K562 (cell line): Measurements from ENCODE around the gene CD300C. TPM values are rescaled to one million over a fixed set of nuclear protein-coding genes. Genes with fewer than 3 reads are reported as not detected.

Experiments
- ATAC-seq: fragments of 200-7000 bp; cut with Tn5 transposase; 3 replicates; pipeline ENCODE4 v1.9.1; 2020; ENCODE audit warnings: moderate library complexity
- BruUV-seq: library from RNA; stranded (reverse); fragments of 400-500 nt; replicated peaks from 2 replicates; lab custom pipeline; 2021; lab: Mats Ljungman, UMichigan
- CTCF ChIA-PET: fragments of 300-600 bp; formaldehyde crosslinking; extraction: SDS; loops from one replicate; lab custom pipeline; 2021; ENCODE audit warnings: low intra/inter-chr PET ratio; lab: Yijun Ruan, JAX
- POLR2A ChIA-PET: fragments of 300-600, 350-650 bp; sonication (Branson Sonifier 250); formaldehyde crosslinking; extraction: SDS; loops from one replicate; lab custom pipeline; 2021; ENCODE audit warnings: antibody characterized with exemption, inconsistent platforms; lab: Yijun Ruan, JAX
- DNase-seq, 4 experiments: peaks; one replicate each; pipeline versions ENCODE4 v3.0.0 to v3.0.0-alpha.2; 2011 to 2018; ENCODE audit warnings: low spot score in 3 of 4, mixed read lengths in 3 of 4; ENCODE audit errors: extremely low read depth in 1 of 4
- FAIRE-seq: peaks from 2 replicates; lab custom pipeline; 2011; peaks lifted over from hg19 to GRCh38; lab: Jason Lieb, UNC
- H2AFZ ChIP-seq: 2 replicates; pipeline ENCODE4 v1.6.0; 2011; ENCODE audit warnings: low read depth, low read length, control low read depth, inconsistent platforms
- H3K27ac ChIP-seq: fragments of 200-600 bp; 3 replicates; pipeline ENCODE4 v1.8.0; 2011; ENCODE audit warnings: low read depth, mild to moderate bottlenecking, control low read depth, inconsistent platforms, low read length, moderate library complexity, mixed read lengths; ENCODE audit errors: extremely low read depth
- H3K27me3 ChIP-seq, 2 experiments: fragments of 300-600 bp in 1 of 2; 2 replicates in 1 of 2; 3 replicates in 1 of 2; pipeline versions ENCODE4 v1.6.0 to v1.8.0; 2011; ENCODE audit warnings: inconsistent platforms in 2 of 2, low read length in 2 of 2, mild to moderate bottlenecking in 1 of 2, mixed read lengths in 1 of 2, moderate library complexity in 1 of 2; ENCODE audit not compliant: control insufficient read depth in 2 of 2, insufficient read depth in 2 of 2
- H3K36me3 ChIP-seq: fragments of 300-600 bp; 3 replicates; pipeline ENCODE4 v1.8.0; 2011; ENCODE audit warnings: mild to moderate bottlenecking, low read length, inconsistent platforms; ENCODE audit not compliant: control insufficient read depth, insufficient read depth
- H3K4me1 ChIP-seq, 2 experiments: fragments of 200-600 bp in 1 of 2; replicated peaks in 1 of 2; 2 replicates in 1 of 2; 3 replicates in 1 of 2; pipeline versions ENCODE4 v1.5.1 to v1.8.0; 2011; ENCODE audit warnings: inconsistent platforms in 2 of 2, low read length in 2 of 2, mild to moderate bottlenecking in 1 of 2, mixed read lengths in 1 of 2, moderate library complexity in 1 of 2; ENCODE audit not compliant: control insufficient read depth in 2 of 2, insufficient read depth in 2 of 2
- H3K4me2 ChIP-seq: 2 replicates; pipeline ENCODE4 v1.6.1; 2011; ENCODE audit warnings: low read length, control low read depth, inconsistent platforms, mixed read lengths; ENCODE audit not compliant: insufficient read depth
- H3K4me3 ChIP-seq: fragments of 200-600 bp; sonication (generic), shearing (Covaris generic); 2 replicates; pipeline ENCODE4 v1.5.1; 2016; ENCODE audit warnings: control low read depth, inconsistent platforms
- H3K79me2 ChIP-seq: fragments of 200-600 bp; 3 replicates; pipeline ENCODE4 v1.8.0; 2011; ENCODE audit warnings: low read length, inconsistent platforms; ENCODE audit not compliant: control insufficient read depth, insufficient read depth
- H3K9ac ChIP-seq, 2 experiments: 2 replicates each; pipeline versions ENCODE4 v1.6.0 to v1.6.1; 2011; ENCODE audit warnings: low read depth in 2 of 2, low read length in 2 of 2, control low read depth in 1 of 2, inconsistent platforms in 1 of 2, mild to moderate bottlenecking in 1 of 2, mixed read lengths in 1 of 2; ENCODE audit not compliant: insufficient read depth in 1 of 2
- H3K9me1 ChIP-seq: one replicate; pipeline ENCODE4 v1.6.0; 2011; ENCODE audit warnings: inconsistent platforms, mild to moderate bottlenecking, low read length, moderate library complexity; ENCODE audit not compliant: control insufficient read depth, insufficient read depth
- H3K9me3 ChIP-seq: replicated peaks from 2 replicates; pipeline ENCODE4 v1.5.1; 2011; ENCODE audit warnings: low read depth, low read length, inconsistent platforms; ENCODE audit not compliant: control insufficient read depth, insufficient read depth
- H4K20me1 ChIP-seq: replicated peaks from 2 replicates; pipeline ENCODE4 v1.6.1; 2011; ENCODE audit warnings: low read length, inconsistent platforms, mixed read lengths; ENCODE audit not compliant: control insufficient read depth, insufficient read depth
- ESRRB ChIP-seq: fragments of 250-450 bp; sonication (Bioruptor Pico); IDR thresholded peaks from 2 replicates; pipeline ENCODE4 v1.5.0; 2020; ENCODE audit warnings: mild to moderate bottlenecking, moderate library complexity, borderline replicate concordance
- FOXP1 ChIP-seq: sonication (generic); formaldehyde crosslinking; IDR thresholded peaks from 2 replicates; pipeline ENCODE4 v1.8.0; 2022; ENCODE audit warnings: mild to moderate bottlenecking, missing genetic modification reagents
- HMG20A ChIP-seq: fragments of 450-650 bp; formaldehyde crosslinking; conservative IDR thresholded peaks from 2 replicates; pipeline ENCODE4 v1.4.0; 2020; ENCODE audit warnings: mild to moderate bottlenecking, mixed read lengths
- ILF3 ChIP-seq: fragments of 450-650 bp; IDR thresholded peaks from 2 replicates; pipeline ENCODE4 v1.6.1; 2018; ENCODE audit warnings: antibody characterized with exemption, mild to moderate bottlenecking, moderate library complexity, borderline replicate concordance
- KLF16 ChIP-seq: IDR thresholded peaks from 2 replicates; pipeline ENCODE4 v1.6.1; 2016; ENCODE audit warnings: antibody characterized with exemption
- MCM2 ChIP-seq: fragments of 450-650 bp; IDR thresholded peaks from 2 replicates; pipeline ENCODE4 v1.6.1; 2017; ENCODE audit warnings: low read depth, mild to moderate bottlenecking
- NFXL1 ChIP-seq: fragments of 450-650 bp; formaldehyde crosslinking; IDR thresholded peaks from 2 replicates; pipeline ENCODE4 v1.4.0; 2021; ENCODE audit warnings: mild to moderate bottlenecking
- USF1 ChIP-seq: sonication (generic); formaldehyde crosslinking; IDR thresholded peaks from 2 replicates; pipeline ENCODE4 v1.9.0; 2022; ENCODE audit warnings: mild to moderate bottlenecking, missing genetic modification reagents
- ZKSCAN1 ChIP-seq: fragments of 150-350 bp; IDR thresholded peaks from 2 replicates; pipeline ENCODE4 v1.6.1; 2016; ENCODE audit warnings: low read depth, low read length
- WGBS: fragments of 100-300 bp; shearing (Covaris generic); methylation state at CpG from one replicate; pipeline ENCODE4 v1.1.6; 2016; ENCODE audit warnings: low coverage, mixed read lengths; ENCODE audit not compliant: insufficient coverage; ENCODE audit errors: missing lambda C conversion rate; 5-methylcytosine and 5-hydroxymethylcytosine counted together
- in situ Hi-C: fragments of 300-500 bp; cut with MboI; formaldehyde crosslinking; loops from 4 replicates; pipeline ENCODE4 v1.15.0; 2018; ENCODE audit warnings: inconsistent platforms, mixed read lengths
- intact Hi-C: fragments of 100-400 bp; cut with micrococcal nuclease; formaldehyde crosslinking; loops from 2 replicates; pipeline ENCODE4 v1.14.2; 2022
- polyA plus RNA-seq, 8 experiments: library from polyadenylated mRNA; depleted of rRNA in 4 of 8; stranded (reverse) in 5 of 8; unstranded in 3 of 8; fragments of >200 nt; fragmentation: Nextera tagmentation in 2 of 8; fragmentation: Illumina TruSeq in 1 of 8; extraction: Ambion mirVana in 2 of 8; extraction: Trizol in 1 of 8; gene quantifications; 2 replicates each; pipeline versions ENCODE4 v1.2.1 to v1.2.3, GENCODE V29; 2011 to 2014; ENCODE audit warnings: inconsistent platforms in 1 of 8, missing spikeins in 1 of 8
- total RNA-seq, 7 experiments: library from RNA; depleted of rRNA in 6 of 7; stranded (reverse); fragments of >200 nt in 6 of 7; fragmentation: Illumina TruSeq in 2 of 7; extraction: Trizol in 2 of 7; gene quantifications; 2 replicates each; pipeline versions ENCODE4 v1.2.1 to v1.2.3, GENCODE V29; 2011 to 2021; ENCODE audit warnings: low replicate concordance in 1 of 7

Gene CD300C
- total and polyA plus RNA-seq, 9 of the 15 experiments (the other 6 are each of a cell fraction or from before 2014, with no cell fraction given): 0.04 to 0.16 (median 0.07) TPM; not detected in 6

- no peak overlapping the region for H3K4me3 ChIP-seq
- no peak for DNase-seq
- intact Hi-C loops: no loop called here
- no peak overlapping the region for H3K4me2 ChIP-seq
- ChIA-PET POLR2A (interaction anchor here (1.0 kb wide), 1 partner anchor 15 kb away, joined by 3 read pairs; no protein-coding TSS in a partner anchor), CTCF (no interaction called here)
- 0 out of 5 replicates have a peak, but pooled peaks cover 3% of the 10 kb centered on the region in 2 experiments for H3K4me1 ChIP-seq
- no peaks in the 10 kb centered on the region for H3K9me1 ChIP-seq
- BruUV-seq: no TSS peak
- no peak for TF ChIP-seq ZKSCAN1
- no peak for TF ChIP-seq ESRRB (CRISPR knock-in tag)
- no peak for TF ChIP-seq USF1
- TF ChIP-seq HMG20A (CRISPR knock-in tag): no peak
- TF ChIP-seq NFXL1 (CRISPR knock-in tag): no peak
- TF ChIP-seq MCM2: no peak
- no peak for TF ChIP-seq FOXP1 (CRISPR knock-in tag)
- no peak for TF ChIP-seq KLF16
- TF ChIP-seq ILF3: no peak
- no peaks in the 10 kb centered on the region for H3K79me2 ChIP-seq
- WGBS: 0% methylated on average over 6 of the region's 6 CpGs
- no peaks in the 10 kb centered on the region; the same call in 1 of the 2 replicates for H4K20me1 ChIP-seq
- H3K36me3 ChIP-seq: no peaks in the 10 kb centered on the region
- in situ Hi-C loops: no loop called here
- H3K27ac ChIP-seq: no peak overlapping the region
- H3K9me3 ChIP-seq: no peaks in the 10 kb centered on the region
- peaks cover 11 to 49% of the 10 kb centered on the region in 2 experiments; a peak in 4 of 5 replicates for H3K27me3 ChIP-seq
- no peak for ATAC-seq
- H2AFZ ChIP-seq: no peak overlapping the region
- FAIRE-seq: no peak
- H3K9ac ChIP-seq: no peak overlapping the region
Observed at GRCh38 chr17:74554909-74555308, 9.0 kb upstream of the CD300C start.
